HG03175 (cell line): ENCODE results near the gene LCAT.
"Not testable (repeated sequence)": the region's sequence is repeated elsewhere in the genome, so short reads cannot be mapped to it uniquely, and the experiment has no call there.

ENCODE experiments used
- ATAC-seq: cut with Tn5 transposase; IDR thresholded peaks from one replicate; pipeline ENCODE4 v1.9.1; 2021; ENCODE audit warnings: mild to moderate bottlenecking, moderate library complexity; ENCODE audit not compliant: unreplicated experiment

LCAT gene

DNA sequence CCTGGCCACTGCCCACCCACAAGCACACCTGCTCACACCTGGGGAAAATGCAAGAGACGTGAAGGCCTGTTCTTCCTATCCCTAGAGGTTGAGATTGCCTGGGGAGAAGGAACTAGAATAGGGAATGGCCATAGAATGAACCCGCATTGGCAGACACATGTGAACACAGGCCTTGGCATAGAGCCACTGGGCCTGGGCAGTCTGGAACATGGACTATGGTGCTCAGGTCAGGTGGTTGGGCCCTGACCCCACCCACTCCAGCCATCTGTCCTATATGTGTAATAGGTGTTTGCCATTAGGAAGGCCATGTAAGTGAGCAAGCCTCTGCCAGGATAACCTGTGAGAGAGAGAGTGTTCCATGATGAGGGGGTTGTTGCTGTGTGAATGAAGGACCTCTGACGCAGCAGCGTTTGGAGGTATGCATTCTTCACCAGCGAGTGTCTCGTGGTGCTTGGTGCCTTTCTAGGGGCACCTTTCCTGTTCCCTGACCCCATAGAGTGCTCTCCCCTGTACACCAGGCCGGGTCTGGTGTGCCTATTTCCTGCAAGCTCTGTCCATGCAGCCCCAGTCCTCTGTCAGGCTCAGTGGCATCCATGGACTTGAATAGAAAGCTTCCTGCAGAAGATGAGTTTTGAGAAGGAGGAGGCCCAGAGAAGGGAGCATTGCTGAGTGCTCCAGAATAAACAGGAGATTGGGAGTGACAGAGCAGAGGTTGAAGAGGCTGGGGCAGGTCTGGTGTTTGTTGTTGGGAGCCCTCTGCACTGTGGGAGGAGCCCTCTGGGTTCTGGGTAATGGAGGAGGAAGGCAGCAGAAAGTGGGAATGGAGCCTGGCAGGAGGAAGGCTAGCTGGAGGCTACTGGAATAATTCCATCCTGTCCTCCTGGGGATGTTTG lies 27.8 kb downstream of the LCAT start:
- no peak for ATAC-seq

DNA sequence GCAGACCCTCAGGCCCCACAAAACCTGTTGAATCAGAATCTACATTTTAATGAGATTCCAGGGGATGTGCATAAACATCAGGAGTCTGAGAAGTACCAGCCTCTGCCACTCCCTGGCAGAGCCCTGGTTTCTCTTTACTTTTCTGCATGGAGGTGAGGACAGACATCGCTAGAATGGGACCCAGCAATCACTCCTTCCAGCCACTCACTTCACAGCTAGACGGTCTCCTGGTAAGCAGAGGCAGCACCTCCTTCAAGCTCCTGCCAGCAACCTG lies 28.5 kb downstream of the LCAT start:
- ATAC-seq, result not testable (repeated sequence)

DNA sequence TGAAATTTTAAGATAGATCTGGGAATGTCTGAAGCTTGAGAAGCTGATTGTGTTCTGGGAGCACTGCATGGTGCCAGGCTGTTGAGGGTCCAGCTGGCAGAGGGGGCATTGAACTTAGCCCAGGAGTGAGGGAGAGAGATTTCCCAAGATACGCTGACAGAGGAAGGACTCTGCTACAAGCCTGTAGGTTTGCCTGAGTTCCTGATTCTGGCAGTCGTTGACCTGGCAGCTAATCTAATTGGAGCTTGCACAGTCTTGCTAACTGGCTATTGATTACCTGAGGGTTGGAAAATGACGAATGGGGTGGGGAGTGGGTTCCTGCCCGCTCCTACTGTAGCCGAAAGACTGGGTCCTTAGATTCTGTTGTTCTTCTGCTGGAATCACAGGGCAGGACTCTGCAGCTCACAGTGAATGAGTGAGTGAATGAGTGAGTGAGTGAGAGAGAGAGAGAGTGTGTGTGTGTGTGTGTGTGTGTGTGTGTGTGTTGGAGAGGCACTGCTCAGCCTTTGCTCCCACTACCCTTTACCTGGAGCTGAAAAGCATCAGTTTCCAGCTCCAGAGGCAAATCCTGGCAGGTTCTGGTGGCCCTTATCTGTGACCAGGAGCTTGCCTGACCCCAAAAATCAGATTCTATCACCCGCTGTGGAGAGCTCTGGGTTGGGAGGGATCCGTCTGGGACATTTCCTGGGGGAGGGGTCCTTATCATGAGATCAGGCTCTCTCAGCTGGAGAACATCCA lies 29.0 kb downstream of the LCAT start:
- no peak for ATAC-seq

DNA sequence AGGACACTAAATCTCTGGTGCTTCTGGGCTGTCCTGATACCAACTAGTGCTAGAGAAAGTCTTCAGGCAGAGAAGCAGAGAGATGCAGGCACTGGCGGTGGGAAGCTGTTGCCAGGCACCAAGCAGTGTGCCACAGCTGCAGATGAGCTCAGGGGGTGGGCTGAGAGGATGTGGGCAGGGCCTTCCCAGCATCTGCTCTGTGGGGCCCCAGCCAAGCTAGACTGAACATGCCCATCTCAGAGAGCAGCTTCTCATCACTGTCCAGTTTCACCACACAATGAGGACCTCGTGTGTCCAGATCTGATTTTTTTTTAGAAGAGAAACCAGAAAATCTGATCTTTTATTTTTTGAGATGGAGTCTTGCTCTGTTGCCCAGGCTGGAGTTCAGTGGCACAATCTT lies 33.8 kb downstream of the LCAT start:
- no peak for ATAC-seq

DNA sequence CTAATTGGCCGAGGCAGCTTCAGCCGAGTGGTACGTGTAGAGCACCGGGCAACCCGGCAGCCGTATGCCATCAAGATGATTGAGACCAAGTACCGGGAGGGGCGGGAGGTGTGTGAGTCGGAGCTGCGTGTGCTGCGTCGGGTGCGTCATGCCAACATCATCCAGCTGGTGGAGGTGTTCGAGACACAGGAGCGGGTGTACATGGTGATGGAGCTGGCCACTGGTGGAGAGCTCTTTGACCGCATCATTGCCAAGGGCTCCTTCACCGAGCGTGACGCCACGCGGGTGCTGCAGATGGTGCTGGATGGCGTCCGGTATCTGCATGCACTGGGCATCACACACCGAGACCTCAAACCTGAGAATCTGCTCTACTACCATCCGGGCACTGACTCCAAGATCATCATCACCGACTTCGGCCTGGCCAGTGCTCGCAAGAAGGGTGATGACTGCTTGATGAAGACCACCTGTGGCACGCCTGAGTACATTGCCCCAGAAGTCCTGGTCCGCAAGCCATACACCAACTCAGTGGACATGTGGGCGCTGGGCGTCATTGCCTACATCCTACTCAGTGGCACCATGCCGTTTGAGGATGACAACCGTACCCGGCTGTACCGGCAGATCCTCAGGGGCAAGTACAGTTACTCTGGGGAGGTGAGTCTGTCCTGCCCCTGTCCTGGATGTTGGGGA lies 34.7 kb downstream of the LCAT start:
- no peak for ATAC-seq

DNA sequence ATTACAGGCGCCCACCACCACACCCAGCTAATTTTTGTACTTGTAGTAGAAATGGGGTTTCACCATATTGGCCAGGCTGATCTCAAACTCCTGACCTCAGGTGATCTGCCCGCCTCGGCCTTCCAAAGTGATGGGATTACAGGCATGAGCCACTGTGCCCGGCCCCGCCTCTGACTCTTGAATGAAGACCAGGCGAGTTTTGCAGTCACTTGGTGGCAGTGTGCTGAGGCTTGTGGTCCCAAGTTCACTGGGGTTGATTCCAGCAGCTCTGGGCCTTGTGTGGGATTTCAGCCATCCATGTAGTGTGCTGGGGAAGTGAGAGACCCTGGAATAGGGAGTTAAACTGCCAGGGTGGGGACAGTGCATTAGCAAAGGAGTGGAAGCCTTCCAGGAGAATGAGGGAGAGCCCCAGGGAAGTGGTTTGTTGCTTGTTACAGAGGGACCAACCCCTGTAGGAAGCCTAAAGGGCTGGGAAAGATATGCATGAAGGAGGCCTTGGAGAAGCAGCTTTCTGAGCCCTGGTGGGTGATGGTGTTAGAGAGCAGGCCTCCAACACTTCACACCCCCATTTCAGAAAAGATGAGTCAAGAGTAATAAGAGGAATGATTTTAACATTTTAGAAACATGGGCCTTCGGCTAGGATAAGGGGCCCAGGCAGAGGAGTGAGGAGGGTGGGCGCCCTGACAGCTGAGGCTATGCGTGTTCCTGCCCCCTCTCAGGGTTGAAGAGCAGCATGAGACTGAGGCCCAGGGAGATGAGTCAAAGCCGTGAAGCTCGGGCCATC lies 36.3 kb downstream of the LCAT start:
- no peak for ATAC-seq

DNA sequence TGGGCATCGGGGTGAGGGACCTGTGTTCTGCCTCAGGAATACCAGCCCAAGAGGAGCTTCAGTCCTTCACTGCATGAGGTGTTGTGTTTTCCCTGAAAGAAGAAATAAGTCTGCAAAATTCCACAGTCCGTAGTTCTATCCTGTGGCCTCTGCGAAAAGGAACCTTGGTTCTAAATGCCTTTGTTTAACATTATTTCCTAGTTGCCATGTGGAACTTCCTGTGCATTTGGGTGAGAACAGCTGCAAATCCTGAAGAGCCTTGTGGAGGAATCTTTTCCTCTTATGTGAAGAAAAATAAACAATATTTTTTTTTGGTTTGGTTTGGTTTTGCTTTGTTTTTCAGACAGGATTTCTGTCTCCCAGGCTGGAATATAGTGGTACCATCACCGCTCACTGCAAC lies 41.1 kb downstream of the LCAT start:
- ATAC-seq, result no peak

DNA sequence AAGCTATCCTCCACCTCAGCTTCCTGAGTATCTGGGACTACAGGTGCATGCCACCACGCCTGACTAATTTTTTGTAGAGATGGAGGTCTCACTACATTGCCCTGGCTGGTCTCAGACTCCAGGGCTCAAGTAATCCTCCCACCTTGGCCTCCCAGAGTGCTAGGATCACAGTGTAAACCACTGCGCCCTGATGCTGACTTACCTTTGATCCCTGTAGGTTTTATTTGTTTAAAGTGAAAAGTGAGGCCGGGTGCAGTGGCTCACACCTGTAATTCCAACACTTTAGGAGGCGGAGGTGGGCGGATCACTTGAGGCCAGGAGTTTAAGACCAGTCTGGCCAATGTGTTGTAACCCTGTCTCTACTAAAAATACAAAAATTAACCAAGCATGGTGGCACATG lies 42.2 kb downstream of the LCAT start:
- ATAC-seq, result no peak

DNA sequence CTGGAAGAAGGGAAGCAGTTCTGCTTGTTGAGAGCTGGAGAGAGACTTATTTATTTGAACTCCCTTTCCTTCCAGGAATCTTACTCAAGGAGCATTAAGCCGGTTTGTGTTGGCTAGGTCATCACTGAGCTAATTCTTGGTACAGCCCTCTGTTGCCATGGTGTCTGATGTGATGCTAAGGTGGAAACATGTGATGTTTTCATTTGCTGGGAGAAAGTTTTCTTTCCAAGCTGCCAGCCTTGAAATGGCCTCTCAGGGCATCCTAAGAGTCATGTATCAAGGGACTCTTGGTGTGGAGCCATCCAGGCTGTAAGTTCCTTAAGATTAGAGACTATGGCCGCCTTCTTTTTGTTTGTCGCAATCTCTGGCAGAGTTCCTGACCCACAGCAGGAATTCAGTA lies 46.7 kb downstream of the LCAT start:
- no peak for ATAC-seq

DNA sequence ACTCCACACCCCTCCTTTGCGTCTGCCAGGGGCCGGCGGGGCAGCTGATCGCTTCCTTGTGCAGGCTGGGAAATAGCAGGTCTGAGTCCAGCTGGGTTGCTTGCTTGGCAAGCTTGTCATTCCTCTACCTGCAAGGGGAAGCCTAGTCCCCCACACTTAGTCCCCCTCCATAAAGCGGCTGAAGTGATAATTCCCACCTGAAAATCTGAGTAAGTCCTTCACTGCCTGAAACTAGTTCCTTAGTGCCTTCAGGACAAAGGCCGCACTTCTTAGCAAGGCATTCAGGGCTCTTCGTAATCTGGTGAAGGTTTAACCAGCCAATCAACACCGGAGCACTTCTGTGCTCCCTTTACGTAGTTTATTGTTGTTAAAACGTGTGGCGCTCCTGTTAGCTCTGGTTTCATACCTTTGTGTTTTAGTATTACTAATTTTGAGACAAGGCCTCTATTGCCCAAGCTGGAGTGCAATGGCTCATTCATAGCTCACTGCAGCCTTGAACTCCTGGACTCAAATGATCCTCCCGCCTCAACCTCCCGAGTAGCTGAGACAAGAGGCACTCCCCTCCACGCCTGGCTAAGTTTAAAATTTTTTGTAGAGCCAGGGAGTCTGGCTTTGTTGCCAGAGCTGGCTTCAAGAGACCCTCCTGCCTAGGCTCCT lies 50.0 kb downstream of the LCAT start:
- ATAC-seq, result no peak

DNA sequence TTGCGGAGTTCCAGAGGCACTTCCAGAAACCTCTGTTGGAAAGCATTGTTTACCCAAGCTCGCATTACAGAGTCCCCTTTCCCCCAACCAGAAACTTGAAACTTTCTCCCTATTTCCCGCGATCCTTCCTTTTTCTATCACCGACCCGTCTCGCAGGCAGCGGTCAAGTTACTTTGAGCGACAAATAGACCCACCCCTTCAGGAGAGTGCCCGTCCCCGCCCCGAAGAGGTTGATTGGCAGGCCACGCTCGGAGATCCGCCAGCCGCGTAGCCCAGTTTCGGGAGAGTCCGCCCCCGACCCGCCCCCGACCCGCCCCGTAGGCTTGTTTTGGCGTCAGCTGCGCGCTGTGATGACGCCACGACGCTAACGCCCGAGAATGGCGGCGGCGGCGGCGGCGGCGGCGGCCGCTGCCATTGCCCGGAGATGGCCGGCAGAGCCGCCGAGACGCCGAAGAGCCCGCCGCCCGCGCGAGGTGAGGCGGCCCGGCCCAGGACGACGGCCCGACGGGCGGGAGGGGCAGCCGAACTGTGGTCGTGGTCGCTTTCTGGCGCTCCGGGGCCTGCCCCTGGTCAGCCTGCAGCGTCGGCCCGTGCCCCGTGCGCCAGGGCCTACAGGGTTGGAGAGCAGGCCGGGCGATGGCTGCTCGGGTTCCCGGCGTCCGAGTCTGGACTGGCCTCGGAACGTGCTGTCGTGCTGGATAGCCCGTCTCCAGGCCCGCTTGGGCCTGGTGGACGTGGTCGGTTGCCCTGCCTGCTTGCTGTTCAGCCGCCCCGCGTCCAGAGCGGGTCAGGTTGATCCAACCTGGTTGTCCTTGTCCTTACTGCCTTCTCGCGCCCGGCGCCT lies 50.8 kb downstream of the LCAT start, which contains the start of gene PSKH1:
TSS of gene PSKH1 (plus strand) at position 356 of the 844 bp plus-strand sequence. CDS start 15,496 bp downstream, outside the sequence.
- peak; percentile 95 for ATAC-seq

DNA sequence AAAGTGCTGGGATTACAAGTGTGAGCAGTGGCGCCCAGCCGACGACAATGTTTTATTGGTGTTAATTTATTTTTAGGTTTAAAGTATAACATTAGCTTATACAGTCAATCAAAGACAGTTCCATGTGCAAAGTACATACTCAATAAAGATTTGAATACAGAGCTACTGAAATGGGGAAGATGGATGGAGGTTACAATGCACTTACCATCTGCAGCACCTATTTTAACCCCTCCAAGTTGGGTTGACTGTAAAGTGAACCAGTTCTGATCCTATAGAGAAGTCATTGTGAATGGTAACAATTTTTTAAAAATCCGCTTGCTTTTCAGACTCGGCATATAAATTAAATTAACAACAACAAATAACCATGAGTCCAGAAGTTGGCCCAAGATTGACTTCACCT lies 51.5 kb downstream of the LCAT start:
- ATAC-seq, result no peak
